Measurements from ENCODE around the gene PHC3.

GRCh38 chr3:170201527-170201926 is 20.0 kb upstream of the PHC3 start:
- TF ChIP-seq CTCF (IDR thresholded peaks at IDR 0.05): no peak
- TF ChIP-seq POLR2AphosphoS5 (IDR thresholded peaks at IDR 0.05): no peak

Data from gastroesophageal sphincter (tissue), 3 donors.